Trophoblast cell (in vitro differentiated cells and primary cell): Measurements from ENCODE around the gene MEGF11.
A peak's percentile ranks its signal among the peaks of the same experiment; 100 is the strongest.

Source experiments
- DNase-seq, 2 donors: peaks; one replicate each; pipeline ENCODE4 v3.0.0-alpha.2; 2016
- H2AFZ ChIP-seq: 2 replicates; pipeline ENCODE4 v1.6.1; 2013; ENCODE audit warnings: low read length, moderate library complexity, mild to moderate bottlenecking; ENCODE audit not compliant: insufficient read depth, poor library complexity
- H2AK5ac ChIP-seq: 2 replicates; pipeline ENCODE4 v1.6.1; 2013; ENCODE audit warnings: mild to moderate bottlenecking, low read length
- H2BK120ac ChIP-seq: 2 replicates; pipeline ENCODE4 v1.6.1; 2013; ENCODE audit warnings: low read length, mild to moderate bottlenecking, moderate library complexity; ENCODE audit not compliant: insufficient read depth, poor library complexity
- H2BK12ac ChIP-seq: 2 replicates; pipeline ENCODE4 v1.6.1; 2013; ENCODE audit warnings: mild to moderate bottlenecking, low read length, moderate library complexity
- H2BK5ac ChIP-seq: 2 replicates; pipeline ENCODE4 v1.6.1; 2013; ENCODE audit warnings: low read length, low read depth, moderate library complexity, mild to moderate bottlenecking; ENCODE audit not compliant: poor library complexity
- H3K14ac ChIP-seq: 2 replicates; pipeline ENCODE4 v1.6.1; 2013; ENCODE audit warnings: mild to moderate bottlenecking, low read length
- H3K18ac ChIP-seq: 2 replicates; pipeline ENCODE4 v1.6.1; 2013; ENCODE audit warnings: mild to moderate bottlenecking, low read length
- H3K23ac ChIP-seq: 2 replicates; pipeline ENCODE4 v1.6.1; 2013; ENCODE audit warnings: low read length
- H3K27ac ChIP-seq: 2 replicates; pipeline ENCODE4 v1.5.1; 2013; ENCODE audit warnings: low read depth, mild to moderate bottlenecking, inconsistent platforms, low read length, moderate library complexity
- H3K27me3 ChIP-seq: 2 replicates; pipeline ENCODE4 v1.6.1; 2013; ENCODE audit warnings: inconsistent platforms, mild to moderate bottlenecking, low read length, moderate library complexity; ENCODE audit not compliant: insufficient read depth
- H3K36me3 ChIP-seq, 2 experiments: 1 replicate in 1 of 2; 2 replicates in 1 of 2; pipeline ENCODE4 v1.6.1; 2013; ENCODE audit warnings: low read length in 2 of 2, mild to moderate bottlenecking in 2 of 2, moderate library complexity in 1 of 2; ENCODE audit not compliant: insufficient read depth in 2 of 2, control insufficient read depth in 1 of 2
- H3K4ac ChIP-seq: 2 replicates; pipeline ENCODE4 v1.6.1; 2013; ENCODE audit warnings: low read depth, mild to moderate bottlenecking, low read length, moderate library complexity
- H3K4me1 ChIP-seq, 2 experiments: 1 replicate in 1 of 2; 2 replicates in 1 of 2; pipeline ENCODE4 v1.6.1; 2013; ENCODE audit warnings: low read length in 2 of 2, mild to moderate bottlenecking in 2 of 2, moderate library complexity in 1 of 2; ENCODE audit not compliant: insufficient read depth in 2 of 2, control insufficient read depth in 1 of 2
- H3K4me2 ChIP-seq: 2 replicates; pipeline ENCODE4 v1.6.1; 2013; ENCODE audit warnings: inconsistent platforms, mild to moderate bottlenecking, low read length, moderate library complexity
- H3K4me3 ChIP-seq: 2 replicates; pipeline ENCODE4 v1.5.1; 2013; ENCODE audit warnings: mild to moderate bottlenecking, low read depth, low read length, inconsistent platforms
- H3K79me1 ChIP-seq: one replicate; pipeline ENCODE4 v1.6.1; 2013; ENCODE audit warnings: low read length
- H3K79me2 ChIP-seq: 2 replicates; pipeline ENCODE4 v1.6.1; 2013; ENCODE audit warnings: low read length, mild to moderate bottlenecking; ENCODE audit not compliant: control insufficient read depth, insufficient read depth, poor library complexity
- H3K9ac ChIP-seq: 2 replicates; pipeline ENCODE4 v1.6.1; 2013; ENCODE audit warnings: mild to moderate bottlenecking, low read length
- H3K9me3 ChIP-seq: 2 replicates; pipeline ENCODE4 v1.6.1; 2013; ENCODE audit warnings: low read depth, mild to moderate bottlenecking, control low read depth, inconsistent platforms, low read length; ENCODE audit not compliant: insufficient read depth
- H4K12ac ChIP-seq: 2 replicates; pipeline ENCODE4 v1.6.1; 2013; ENCODE audit warnings: low read depth, mild to moderate bottlenecking, low read length, moderate library complexity
- H4K8ac ChIP-seq: 2 replicates; pipeline ENCODE4 v1.6.1; 2013; ENCODE audit warnings: low read depth, mild to moderate bottlenecking, low read length, moderate library complexity
- H4K91ac ChIP-seq: one replicate; pipeline ENCODE4 v1.6.1; 2013; ENCODE audit warnings: low read depth, mild to moderate bottlenecking, low read length, moderate library complexity
- WGBS: extraction: QIAGEN DNeasy Blood & Tissue Kit; methylation state at CpG from one replicate; pipeline ENCODE4 v1.1.7; 2013; ENCODE audit warnings: missing lambda C conversion rate; ENCODE audit not compliant: insufficient read length, insufficient coverage; ENCODE audit errors: extremely low coverage; 5-methylcytosine and 5-hydroxymethylcytosine counted together

MEGF11 gene

GRCh38 chr15:65863106-65863505 lies 390.4 kb downstream of the MEGF11 start:
- no peak overlapping the region for H4K91ac ChIP-seq
- no peak overlapping the region for H2BK12ac ChIP-seq
- no peaks in the 10 kb centered on the region for H3K27me3 ChIP-seq
- H3K79me1 ChIP-seq: no peaks in the 10 kb centered on the region
- no peak overlapping the region for H3K27ac ChIP-seq
- H2AFZ ChIP-seq: no peak overlapping the region
- H3K36me3 ChIP-seq: no peaks in the 10 kb centered on the region
- H4K8ac ChIP-seq: peak overlapping the region; percentile 35
- no peak overlapping the region for H4K12ac ChIP-seq
- H3K18ac ChIP-seq: no peak overlapping the region
- H3K4ac ChIP-seq: no peak overlapping the region
- no peaks in the 10 kb centered on the region for H3K4me1 ChIP-seq
- H3K4me2 ChIP-seq: no peak overlapping the region
- H3K9ac ChIP-seq: no peak overlapping the region
- H3K9me3 ChIP-seq: no peaks in the 10 kb centered on the region
- H3K23ac ChIP-seq: no peak overlapping the region
- no peak overlapping the region for H2BK120ac ChIP-seq
- no peak overlapping the region for H2AK5ac ChIP-seq
- no peak overlapping the region for H3K4me3 ChIP-seq
- H3K79me2 ChIP-seq: no peaks in the 10 kb centered on the region
- H2BK5ac ChIP-seq: no peak overlapping the region
- DNase-seq: no peak
- H3K14ac ChIP-seq: no peak overlapping the region
- WGBS: no CpG with 5 or more reads among the region's 6 CpGs

- Histone ChIP-seq H3K23ac (no peak overlapping the region), H3K79me1 (no peaks in the 10 kb centered on the region), H4K91ac (no peak overlapping the region), H2AK5ac (no peak overlapping the region), H3K9ac (no peak overlapping the region), H2BK5ac (no peak overlapping the region), H3K79me2 (no peaks in the 10 kb centered on the region), H3K36me3 (no peaks in the 10 kb centered on the region), H3K27ac (no peak overlapping the region), H2AFZ (peak overlapping the region; percentile 57), H3K9me3 (no peaks in the 10 kb centered on the region), H4K8ac (peak overlapping the region; percentile 35), H3K4me2 (no peak overlapping the region), H3K4me1 (no peaks in the 10 kb centered on the region), H3K27me3 (no peaks in the 10 kb centered on the region), H3K14ac (no peak overlapping the region), H3K4ac (no peak overlapping the region), H2BK12ac (no peak overlapping the region), H3K18ac (no peak overlapping the region), H3K4me3 (no peak overlapping the region), H2BK120ac (no peak overlapping the region), H4K12ac (no peak overlapping the region)
- WGBS: no CpG with 5 or more reads among the region's 1 CpG
- DNase-seq: peak; percentile 37 to 71
Measured at GRCh38 chr15:65862682-65863081, 390.9 kb downstream of the MEGF11 start.

DNA sequence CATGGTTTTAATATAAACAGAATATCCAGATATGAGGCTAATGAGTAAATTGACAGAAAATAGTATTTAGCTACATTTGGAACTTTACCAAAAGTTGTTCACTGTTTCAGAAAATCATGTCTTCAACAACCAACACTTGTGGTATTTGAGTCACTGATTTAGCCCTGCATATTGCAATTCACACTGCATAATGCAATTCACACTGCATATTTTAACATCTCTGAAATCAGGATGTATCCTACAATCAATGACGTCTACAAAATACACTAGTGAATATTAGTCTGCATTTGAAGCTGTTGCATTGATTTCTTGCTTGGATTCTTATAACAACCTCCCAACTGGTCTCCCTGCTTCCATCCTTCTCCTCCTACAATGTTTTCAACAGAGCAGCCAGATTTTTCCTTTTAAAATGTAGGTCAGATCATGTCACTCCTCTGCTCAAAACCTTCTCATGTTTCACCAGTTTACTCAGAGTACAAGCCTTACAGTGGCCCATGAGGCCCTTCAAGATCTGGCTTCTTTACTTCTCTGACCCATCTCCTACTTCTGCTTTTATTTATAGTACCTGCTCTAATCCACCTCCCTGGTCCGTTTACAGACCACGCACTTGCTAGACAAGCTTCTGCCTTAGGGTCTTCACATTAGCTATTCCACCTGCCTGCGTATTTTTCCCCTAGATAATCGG lies 395.7 kb downstream of the MEGF11 start:
- no CpG with 5 or more reads among the region's 5 CpGs for WGBS
- H2BK12ac ChIP-seq: no peak overlapping the region
- no peak overlapping the region for H3K4me3 ChIP-seq
- H4K12ac ChIP-seq: no peak overlapping the region
- H3K79me1 ChIP-seq: no peaks in the 10 kb centered on the region
- no peak overlapping the region for H3K18ac ChIP-seq
- H3K4ac ChIP-seq: no peak overlapping the region
- no peaks in the 10 kb centered on the region for H3K4me1 ChIP-seq
- H2BK5ac ChIP-seq: no peak overlapping the region
- H3K23ac ChIP-seq: no peak overlapping the region
- H3K14ac ChIP-seq: no peak overlapping the region
- no peak overlapping the region for H2AK5ac ChIP-seq
- H4K91ac ChIP-seq: no peak overlapping the region
- no peak overlapping the region for H3K9ac ChIP-seq
- no peak overlapping the region for H3K4me2 ChIP-seq
- no peaks in the 10 kb centered on the region for H3K9me3 ChIP-seq
- DNase-seq: peak in 1 of 2 donors; percentile 14
- no peak overlapping the region for H4K8ac ChIP-seq
- no peak overlapping the region for H2BK120ac ChIP-seq
- no peaks in the 10 kb centered on the region for H3K27me3 ChIP-seq
- no peaks in the 10 kb centered on the region for H3K79me2 ChIP-seq
- no peaks in the 10 kb centered on the region for H3K36me3 ChIP-seq
- H3K27ac ChIP-seq: no peak overlapping the region
- H2AFZ ChIP-seq: no peak overlapping the region

DNA sequence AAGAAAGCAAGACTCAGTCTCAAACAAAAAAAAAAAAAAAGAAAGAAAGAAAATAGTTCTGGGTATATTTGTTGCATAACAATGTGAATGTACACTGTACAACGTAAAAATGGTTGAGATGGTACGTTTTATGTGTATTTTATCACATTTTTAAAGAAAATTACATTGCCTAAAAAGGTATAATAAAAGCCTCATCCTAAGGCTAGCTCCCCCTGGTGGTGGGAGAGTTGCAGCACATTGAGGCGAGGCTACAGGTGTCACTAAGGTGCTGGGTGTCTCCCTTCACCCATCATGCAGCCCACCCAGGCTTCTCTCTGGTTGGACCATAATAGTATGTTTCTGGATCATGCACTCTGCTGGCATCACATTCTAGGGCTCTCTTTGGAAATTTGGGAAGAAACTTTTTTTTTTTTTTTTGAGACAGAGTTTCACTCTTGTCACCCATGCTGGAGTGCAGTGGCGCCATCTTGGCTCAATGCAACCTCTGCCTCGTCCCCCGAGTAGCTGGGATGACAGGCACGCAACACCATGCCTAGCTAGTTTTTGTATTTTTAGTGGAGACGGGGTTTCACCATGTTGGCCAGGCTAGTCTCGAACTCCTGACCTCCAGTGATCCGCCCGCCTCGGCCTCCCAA lies 396.6 kb downstream of the MEGF11 start:
- no peak overlapping the region for H4K8ac ChIP-seq
- H3K4me1 ChIP-seq: no peaks in the 10 kb centered on the region
- H4K91ac ChIP-seq: no peak overlapping the region
- H3K27me3 ChIP-seq: no peaks in the 10 kb centered on the region
- no peak overlapping the region for H3K23ac ChIP-seq
- no peak overlapping the region for H2BK12ac ChIP-seq
- no peak overlapping the region for H2AFZ ChIP-seq
- no peak overlapping the region for H3K4ac ChIP-seq
- H3K4me3 ChIP-seq: no peak overlapping the region
- no peak overlapping the region for H3K4me2 ChIP-seq
- H2BK5ac ChIP-seq: no peak overlapping the region
- no peak overlapping the region for H3K18ac ChIP-seq
- no peaks in the 10 kb centered on the region for H3K9me3 ChIP-seq
- no peak overlapping the region for H3K9ac ChIP-seq
- no peak overlapping the region for H2AK5ac ChIP-seq
- H3K27ac ChIP-seq: no peak overlapping the region
- no peaks in the 10 kb centered on the region for H3K36me3 ChIP-seq
- H3K14ac ChIP-seq: no peak overlapping the region
- peak; percentile 67 to 89 for DNase-seq
- no CpG with 5 or more reads among the region's 12 CpGs for WGBS
- no peak overlapping the region for H2BK120ac ChIP-seq
- no peak overlapping the region for H4K12ac ChIP-seq
- no peaks in the 10 kb centered on the region for H3K79me2 ChIP-seq
- no peaks in the 10 kb centered on the region for H3K79me1 ChIP-seq
